Activated naive CD8-positive, alpha-beta T cell (primary cell): ENCODE results near the gene LRRTM4.
"Not testable (repeated sequence)": the region's sequence is repeated elsewhere in the genome, so short reads cannot be mapped to it uniquely, and the experiment has no call there.

Source experiments
- H3K27ac Mint-ChIP-seq: one replicate; pipeline ENCODE4 v1.8.0; 2021; ENCODE audit warnings: mixed read lengths
- H3K27me3 Mint-ChIP-seq: one replicate; pipeline ENCODE4 v1.8.0; 2021; ENCODE audit warnings: mixed read lengths
- H3K36me3 Mint-ChIP-seq: one replicate; pipeline ENCODE4 v1.8.0; 2021; ENCODE audit warnings: mixed read lengths
- H3K4me1 Mint-ChIP-seq: one replicate; pipeline ENCODE4 v1.8.0; 2021; ENCODE audit warnings: low read depth, mixed read lengths
- H3K4me3 Mint-ChIP-seq: one replicate; pipeline ENCODE4 v1.8.0; 2021; ENCODE audit warnings: mild to moderate bottlenecking, mixed read lengths
- H3K9me3 Mint-ChIP-seq: one replicate; pipeline ENCODE4 v1.8.0; 2021; ENCODE audit warnings: low read depth, mixed read lengths

LRRTM4 gene

GRCh38 chr2:76759634-76760366 is 762.4 kb downstream of the LRRTM4 start:
- H3K9me3 Mint-ChIP-seq = peaks cover 14% of the 10 kb centered on the region
- no peaks in the 10 kb centered on the region for H3K4me1 Mint-ChIP-seq
- no peak overlapping the region for H3K27ac Mint-ChIP-seq

GRCh38 chr2:76752506-76752905 is 769.7 kb downstream of the LRRTM4 start:
- Mint-ChIP-seq H3K27me3 (no peaks in the 10 kb centered on the region), H3K27ac (no peak overlapping the region), H3K4me1 (no peaks in the 10 kb centered on the region), H3K36me3 (no peaks in the 10 kb centered on the region), H3K9me3 (peaks cover 16% of the 10 kb centered on the region), H3K4me3 (no peak overlapping the region)

More at GRCh38 chr2:76759634-76760366, 762.4 kb downstream of the LRRTM4 start:
- H3K36me3 Mint-ChIP-seq = no peaks in the 10 kb centered on the region
- H3K27me3 Mint-ChIP-seq = no peaks in the 10 kb centered on the region
- H3K4me3 Mint-ChIP-seq = no peak overlapping the region

- no peak overlapping the region for H3K4me3 Mint-ChIP-seq
- peaks cover 10% of the 10 kb centered on the region for H3K9me3 Mint-ChIP-seq
- H3K27me3 Mint-ChIP-seq = no peaks in the 10 kb centered on the region
- no peak overlapping the region for H3K27ac Mint-ChIP-seq
- H3K36me3 Mint-ChIP-seq = no peaks in the 10 kb centered on the region
- no peaks in the 10 kb centered on the region for H3K4me1 Mint-ChIP-seq
Measured at GRCh38 chr2:76749858-76750257, 772.3 kb downstream of the LRRTM4 start.

- Mint-ChIP-seq H3K4me1 (no peaks in the 10 kb centered on the region), H3K27me3 (no peaks in the 10 kb centered on the region), H3K36me3 (no peaks in the 10 kb centered on the region), H3K9me3 (peaks cover 10% of the 10 kb centered on the region), H3K27ac (no peak overlapping the region), H3K4me3 (no peak overlapping the region)
Measured at GRCh38 chr2:76748581-76749296, 773.4 kb downstream of the LRRTM4 start.

GRCh38 chr2:76745605-76746004 is 776.6 kb downstream of the LRRTM4 start:
- Mint-ChIP-seq H3K27ac (no peak overlapping the region), H3K36me3 (no peaks in the 10 kb centered on the region), H3K4me1 (no peaks in the 10 kb centered on the region), H3K4me3 (no peak overlapping the region), H3K27me3 (no peaks in the 10 kb centered on the region), H3K9me3 (peaks cover 13% of the 10 kb centered on the region)

GRCh38 chr2:76737607-76738006 is 784.6 kb downstream of the LRRTM4 start:
- no peaks in the 10 kb centered on the region for H3K27me3 Mint-ChIP-seq
- no peak overlapping the region for H3K4me3 Mint-ChIP-seq
- H3K36me3 Mint-ChIP-seq = no peaks in the 10 kb centered on the region
- peaks cover 7% of the 10 kb centered on the region for H3K9me3 Mint-ChIP-seq
- H3K27ac Mint-ChIP-seq = no peak overlapping the region
- H3K4me1 Mint-ChIP-seq = no peaks in the 10 kb centered on the region

GRCh38 chr2:76733736-76734135 is 788.4 kb downstream of the LRRTM4 start:
- no peak overlapping the region for H3K27ac Mint-ChIP-seq
- H3K27me3 Mint-ChIP-seq = no peaks in the 10 kb centered on the region
- no peaks in the 10 kb centered on the region for H3K4me1 Mint-ChIP-seq
- no peak overlapping the region for H3K4me3 Mint-ChIP-seq
- H3K9me3 Mint-ChIP-seq = peaks cover 11% of the 10 kb centered on the region
- H3K36me3 Mint-ChIP-seq = no peaks in the 10 kb centered on the region

GRCh38 chr2:76731157-76731556 is 791.0 kb downstream of the LRRTM4 start:
- no peak overlapping the region for H3K27ac Mint-ChIP-seq
- no peak overlapping the region for H3K4me3 Mint-ChIP-seq
- no peaks in the 10 kb centered on the region for H3K4me1 Mint-ChIP-seq
- H3K9me3 Mint-ChIP-seq = peaks cover 4% of the 10 kb centered on the region
- H3K27me3 Mint-ChIP-seq = no peaks in the 10 kb centered on the region
- no peaks in the 10 kb centered on the region for H3K36me3 Mint-ChIP-seq

GRCh38 chr2:76730021-76730420 is 792.2 kb downstream of the LRRTM4 start:
- Mint-ChIP-seq H3K36me3 (no peaks in the 10 kb centered on the region), H3K9me3 (peaks cover 4% of the 10 kb centered on the region), H3K27ac (no peak overlapping the region), H3K4me3 (no peak overlapping the region), H3K27me3 (no peaks in the 10 kb centered on the region), H3K4me1 (no peaks in the 10 kb centered on the region)

GRCh38 chr2:76721226-76721625 is 801.0 kb downstream of the LRRTM4 start:
- H3K9me3 Mint-ChIP-seq = peaks cover 12% of the 10 kb centered on the region
- no peak overlapping the region for H3K27ac Mint-ChIP-seq
- H3K27me3 Mint-ChIP-seq = no peaks in the 10 kb centered on the region
- H3K4me3 Mint-ChIP-seq = no peak overlapping the region
- no peaks in the 10 kb centered on the region for H3K4me1 Mint-ChIP-seq
- no peaks in the 10 kb centered on the region for H3K36me3 Mint-ChIP-seq

- Mint-ChIP-seq H3K27me3 (no peaks in the 10 kb centered on the region), H3K9me3 (peaks cover 5% of the 10 kb centered on the region), H3K36me3 (no peaks in the 10 kb centered on the region), H3K27ac (no peak overlapping the region), H3K4me3 (no peak overlapping the region), H3K4me1 (no peaks in the 10 kb centered on the region)
Measured at GRCh38 chr2:76713312-76713711, 808.9 kb downstream of the LRRTM4 start.

GRCh38 chr2:76711490-76711889 is 810.7 kb downstream of the LRRTM4 start:
- Mint-ChIP-seq H3K27me3 (no peaks in the 10 kb centered on the region), H3K9me3 (no peaks in the 10 kb centered on the region), H3K4me3 (no peak overlapping the region), H3K27ac (no peak overlapping the region), H3K4me1 (no peaks in the 10 kb centered on the region), H3K36me3 (no peaks in the 10 kb centered on the region)

GRCh38 chr2:76700894-76701293 is 821.3 kb downstream of the LRRTM4 start:
- Mint-ChIP-seq H3K27ac (no peak overlapping the region), H3K27me3 (no peaks in the 10 kb centered on the region), H3K36me3 (no peaks in the 10 kb centered on the region), H3K4me1 (no peaks in the 10 kb centered on the region), H3K4me3 (no peak overlapping the region), H3K9me3 (peaks cover 5% of the 10 kb centered on the region)

- not testable (repeated sequence) for H3K36me3 Mint-ChIP-seq, H3K27ac Mint-ChIP-seq
Measured at GRCh38 chr2:76697998-76698713, 824.0 kb downstream of the LRRTM4 start.

More at GRCh38 chr2:76697998-76698713, 824.0 kb downstream of the LRRTM4 start:
- not testable (repeated sequence) for H3K27me3 Mint-ChIP-seq, H3K4me3 Mint-ChIP-seq, H3K9me3 Mint-ChIP-seq, H3K4me1 Mint-ChIP-seq
